HL-60 (cell line): ENCODE data around the gene HRCT1.
"Not testable (repeated sequence)": the region's sequence is repeated elsewhere in the genome, so short reads cannot be mapped to it uniquely, and the experiment has no call there.

Experiments
- DNase-seq, 2 experiments: peaks; one replicate each; pipeline ENCODE4 v3.0.0-alpha.2; 2010 to 2020; ENCODE audit warnings: low read depth in 1 of 2, low spot score in 1 of 2
- H3K27ac ChIP-seq: fragments of 250-450 bp; sonication (Bioruptor Pico); replicated peaks from 2 replicates; pipeline ENCODE4 v1.5.1; 2020; ENCODE audit warnings: mild to moderate bottlenecking, moderate library complexity
- H3K27me3 ChIP-seq: fragments of 250-450 bp; sonication (Bioruptor Pico); 2 replicates; pipeline ENCODE4 v1.5.1; 2021; ENCODE audit warnings: mild to moderate bottlenecking, moderate library complexity; ENCODE audit not compliant: insufficient read depth, poor library complexity, severe bottlenecking
- H3K4me3 ChIP-seq: replicated peaks from 2 replicates; pipeline ENCODE4 v1.5.1; 2011; ENCODE audit warnings: mild to moderate bottlenecking, control low read depth, low read length; ENCODE audit not compliant: insufficient read depth
- GABPA ChIP-seq: IDR thresholded peaks from 2 replicates; pipeline ENCODE4 v1.6.1; 2012; ENCODE audit warnings: low read depth
- POLR2AphosphoS5 ChIP-seq: IDR thresholded peaks from 2 replicates; pipeline ENCODE4 v1.6.1; 2012; ENCODE audit warnings: low read depth
- SPI1 ChIP-seq: IDR thresholded peaks from 2 replicates; pipeline ENCODE4 v1.6.1; 2012; ENCODE audit warnings: low read depth, mild to moderate bottlenecking, borderline replicate concordance
- TF ChIP-seq, protein P1 (sequence below): IDR thresholded peaks from one replicate; pipeline ENCODE4 v1.5.1; 2011; ENCODE audit warnings: low read length, control low read depth, inconsistent platforms; ENCODE audit not compliant: insufficient read depth
- TF ChIP-seq, protein P2 (sequence below): IDR thresholded peaks from 2 replicates; pipeline ENCODE4 v1.6.1; 2012; ENCODE audit warnings: low read depth; ENCODE audit not compliant: insufficient replicate concordance

The HRCT1 gene

DNA sequence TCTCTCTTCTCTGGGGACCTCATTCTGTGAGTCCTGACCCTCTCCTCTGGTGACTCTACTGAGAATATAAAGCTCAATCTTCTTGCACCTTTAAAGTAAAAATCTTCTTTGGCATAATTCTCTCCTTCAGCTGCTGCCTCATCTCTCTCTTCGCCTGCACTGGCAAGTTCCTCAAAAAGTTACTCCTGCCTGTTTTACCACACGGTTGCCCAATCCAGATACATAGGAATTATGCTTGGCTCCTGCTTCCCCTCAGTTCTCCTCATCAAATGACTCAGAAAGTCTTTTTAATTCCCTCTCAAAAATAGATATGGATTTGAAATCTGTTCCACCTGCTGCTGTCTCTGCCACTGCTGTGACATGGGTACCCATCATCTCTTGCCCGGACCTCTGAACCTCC is 14.4 kb upstream of the HRCT1 start:
- H3K27me3 ChIP-seq, result peaks cover 3% of the 10 kb centered on the region
- peak in 1 of 2 experiments; percentile 52 for DNase-seq
- H3K27ac ChIP-seq, result no peak overlapping the region
- TF ChIP-seq POLR2AphosphoS5, result no peak
- TF ChIP-seq, protein P1, sequence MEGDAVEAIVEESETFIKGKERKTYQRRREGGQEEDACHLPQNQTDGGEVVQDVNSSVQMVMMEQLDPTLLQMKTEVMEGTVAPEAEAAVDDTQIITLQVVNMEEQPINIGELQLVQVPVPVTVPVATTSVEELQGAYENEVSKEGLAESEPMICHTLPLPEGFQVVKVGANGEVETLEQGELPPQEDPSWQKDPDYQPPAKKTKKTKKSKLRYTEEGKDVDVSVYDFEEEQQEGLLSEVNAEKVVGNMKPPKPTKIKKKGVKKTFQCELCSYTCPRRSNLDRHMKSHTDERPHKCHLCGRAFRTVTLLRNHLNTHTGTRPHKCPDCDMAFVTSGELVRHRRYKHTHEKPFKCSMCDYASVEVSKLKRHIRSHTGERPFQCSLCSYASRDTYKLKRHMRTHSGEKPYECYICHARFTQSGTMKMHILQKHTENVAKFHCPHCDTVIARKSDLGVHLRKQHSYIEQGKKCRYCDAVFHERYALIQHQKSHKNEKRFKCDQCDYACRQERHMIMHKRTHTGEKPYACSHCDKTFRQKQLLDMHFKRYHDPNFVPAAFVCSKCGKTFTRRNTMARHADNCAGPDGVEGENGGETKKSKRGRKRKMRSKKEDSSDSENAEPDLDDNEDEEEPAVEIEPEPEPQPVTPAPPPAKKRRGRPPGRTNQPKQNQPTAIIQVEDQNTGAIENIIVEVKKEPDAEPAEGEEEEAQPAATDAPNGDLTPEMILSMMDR, result no peak
- TF ChIP-seq SPI1, result peak; percentile 43; the same call in 1 of the 2 replicates
- no peak for TF ChIP-seq GABPA
- no peak overlapping the region for H3K4me3 ChIP-seq

DNA sequence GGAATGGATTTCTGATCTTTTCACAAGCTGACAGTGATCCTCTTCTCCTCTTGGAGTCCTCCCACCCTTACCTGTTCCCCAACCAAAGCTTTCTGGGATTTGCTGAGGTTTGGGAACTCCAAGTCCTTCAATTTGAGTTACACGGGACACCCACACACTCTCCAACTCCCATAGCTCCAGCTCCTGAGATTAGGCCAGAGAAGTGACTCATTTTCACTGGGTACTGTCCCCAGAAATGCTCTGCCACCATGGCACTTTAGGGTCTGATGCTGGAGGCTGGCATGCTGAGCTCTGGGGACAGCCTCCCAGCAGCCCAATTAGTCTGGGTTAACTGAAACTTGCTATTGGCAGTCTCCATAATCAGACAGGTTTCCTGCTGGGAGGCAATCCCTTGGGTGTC is 14.0 kb upstream of the HRCT1 start:
- H3K4me3 ChIP-seq, result no peak overlapping the region
- no peak overlapping the region for H3K27ac ChIP-seq
- H3K27me3 ChIP-seq, result peaks cover 3% of the 10 kb centered on the region
- DNase-seq, result no peak
- TF ChIP-seq, protein P2, sequence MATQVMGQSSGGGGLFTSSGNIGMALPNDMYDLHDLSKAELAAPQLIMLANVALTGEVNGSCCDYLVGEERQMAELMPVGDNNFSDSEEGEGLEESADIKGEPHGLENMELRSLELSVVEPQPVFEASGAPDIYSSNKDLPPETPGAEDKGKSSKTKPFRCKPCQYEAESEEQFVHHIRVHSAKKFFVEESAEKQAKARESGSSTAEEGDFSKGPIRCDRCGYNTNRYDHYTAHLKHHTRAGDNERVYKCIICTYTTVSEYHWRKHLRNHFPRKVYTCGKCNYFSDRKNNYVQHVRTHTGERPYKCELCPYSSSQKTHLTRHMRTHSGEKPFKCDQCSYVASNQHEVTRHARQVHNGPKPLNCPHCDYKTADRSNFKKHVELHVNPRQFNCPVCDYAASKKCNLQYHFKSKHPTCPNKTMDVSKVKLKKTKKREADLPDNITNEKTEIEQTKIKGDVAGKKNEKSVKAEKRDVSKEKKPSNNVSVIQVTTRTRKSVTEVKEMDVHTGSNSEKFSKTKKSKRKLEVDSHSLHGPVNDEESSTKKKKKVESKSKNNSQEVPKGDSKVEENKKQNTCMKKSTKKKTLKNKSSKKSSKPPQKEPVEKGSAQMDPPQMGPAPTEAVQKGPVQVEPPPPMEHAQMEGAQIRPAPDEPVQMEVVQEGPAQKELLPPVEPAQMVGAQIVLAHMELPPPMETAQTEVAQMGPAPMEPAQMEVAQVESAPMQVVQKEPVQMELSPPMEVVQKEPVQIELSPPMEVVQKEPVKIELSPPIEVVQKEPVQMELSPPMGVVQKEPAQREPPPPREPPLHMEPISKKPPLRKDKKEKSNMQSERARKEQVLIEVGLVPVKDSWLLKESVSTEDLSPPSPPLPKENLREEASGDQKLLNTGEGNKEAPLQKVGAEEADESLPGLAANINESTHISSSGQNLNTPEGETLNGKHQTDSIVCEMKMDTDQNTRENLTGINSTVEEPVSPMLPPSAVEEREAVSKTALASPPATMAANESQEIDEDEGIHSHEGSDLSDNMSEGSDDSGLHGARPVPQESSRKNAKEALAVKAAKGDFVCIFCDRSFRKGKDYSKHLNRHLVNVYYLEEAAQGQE, result no peak
- no peak for TF ChIP-seq SPI1
- TF ChIP-seq, protein P1, result no peak
- no peak for TF ChIP-seq POLR2AphosphoS5
- TF ChIP-seq GABPA, result no peak

DNA sequence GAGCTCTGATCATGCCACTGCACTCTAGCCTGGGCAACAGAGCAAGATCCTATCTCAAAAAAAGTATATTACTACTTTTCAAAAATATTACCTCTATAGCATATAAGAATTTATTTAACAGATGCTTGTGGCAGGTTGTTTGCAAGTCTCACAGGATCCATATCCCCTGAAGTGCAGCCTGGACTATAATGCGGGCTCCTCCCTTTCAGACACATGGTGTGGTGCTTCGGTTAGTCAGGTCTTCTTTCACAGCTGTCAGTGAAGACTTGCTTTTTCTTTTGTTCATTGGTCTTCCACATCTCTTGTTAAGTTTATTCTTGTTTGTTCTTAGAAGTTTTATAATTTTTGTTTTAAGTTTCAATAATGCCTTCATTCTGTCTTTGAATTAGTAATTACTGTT is 9.4 kb upstream of the HRCT1 start:
- TF ChIP-seq, protein P1, result no peak
- TF ChIP-seq, protein P2, result no peak
- TF ChIP-seq SPI1, result no peak
- no peak for TF ChIP-seq GABPA
- TF ChIP-seq POLR2AphosphoS5, result no peak
- Histone ChIP-seq H3K4me3 (no peak overlapping the region), H3K27ac (no peak overlapping the region), H3K27me3 (peaks cover 12% of the 10 kb centered on the region)
- DNase-seq, result no peak

- peaks cover 12% of the 10 kb centered on the region for H3K27me3 ChIP-seq
- not testable (repeated sequence) for H3K27ac ChIP-seq, DNase-seq, H3K4me3 ChIP-seq
These were observed 8.5 kb upstream of the HRCT1 start for GRCh38 chr9:35897376-35898099.
